ENCODE measurements around the gene GBX2.

DNA sequence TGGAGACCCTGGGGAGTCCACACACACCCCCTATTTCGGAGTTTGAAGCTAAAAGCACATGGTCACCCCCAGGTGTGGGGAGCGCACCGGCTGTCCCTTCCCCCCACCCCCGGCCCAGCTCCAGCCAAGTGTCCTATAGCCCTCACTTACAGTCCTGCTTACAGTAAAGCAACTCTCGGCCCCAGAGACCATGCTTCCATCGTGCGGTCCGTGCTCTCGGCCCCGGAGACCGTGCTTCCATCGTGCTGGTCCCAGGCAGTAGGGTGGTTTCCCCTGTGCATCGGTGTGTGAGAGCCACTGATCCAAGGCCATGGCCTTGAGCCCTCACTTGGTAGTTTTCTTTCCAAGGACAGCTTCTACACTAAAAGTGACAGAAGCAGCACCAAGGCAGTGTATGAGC, 48.7 kb downstream of the GBX2 start:
- no peak for TF ChIP-seq STAT1 (conservative IDR thresholded peaks at IDR 0.05)
- TF ChIP-seq CHD4 (IDR thresholded peaks at IDR 0.05), result no peak
- TF ChIP-seq ZBTB33 (IDR thresholded peaks at IDR 0.05), result no peak
- TF ChIP-seq HDAC2 (IDR thresholded peaks at IDR 0.05), result no peak
- TF ChIP-seq EZH2 (IDR thresholded peaks at IDR 0.05; ENCODE audit: borderline replicate concordance, control insufficient read depth, low read depth, low read length), result no peak
- no peak for TF ChIP-seq YBX1 (IDR thresholded peaks at IDR 0.05)
- TF ChIP-seq CTCF (IDR thresholded peaks at IDR 0.05 in 2 of 3, conservative IDR thresholded peaks at IDR 0.05 in 1 of 3; ENCODE audit: control insufficient read depth in 2 of 3, extremely low read depth in 1 of 3, insufficient read depth in 1 of 3, low read depth in 3 of 3, low read length in 3 of 3), result no peak
- TF ChIP-seq SUPT20H (IDR thresholded peaks at IDR 0.05; ENCODE audit: borderline replicate concordance, control insufficient read depth, low read depth, low read length), result no peak
- no peak for TF ChIP-seq POLR2AphosphoS5 (IDR thresholded peaks at IDR 0.05; ENCODE audit: low read length)
- no peak for TF ChIP-seq RAD21 (IDR thresholded peaks at IDR 0.05; ENCODE audit: insufficient read depth, low read depth, low read length)
- no peak for TF ChIP-seq WRNIP1 (IDR thresholded peaks at IDR 0.05; ENCODE audit: borderline replicate concordance, low read depth, low read length)
- no peak for TF ChIP-seq REST (IDR thresholded peaks at IDR 0.05; ENCODE audit: low read depth, low read length)
- TF ChIP-seq POLR2A (IDR thresholded peaks at IDR 0.05; ENCODE audit: low read depth, low read length), result no peak

Data from GM12878 (cell line).